Measurements from ENCODE around the gene HMGB1. TPM values are rescaled to one million over a fixed set of nuclear protein-coding genes. Genes with fewer than 3 reads are reported as not detected.
A peak's percentile ranks its signal among the peaks of the same experiment; 100 is the strongest.

Gene HMGB1
- total RNA-seq, 2 donors from 2014 or later = 277 to 445 TPM

- H3K4me1 ChIP-seq = no peaks in the 10 kb centered on the region
- no peak overlapping the region for H3K9ac ChIP-seq (ENCODE audit: low read depth in 2 of 2, low read length in 2 of 2)
- no peaks in the 10 kb centered on the region for H3K27me3 ChIP-seq
- H3K36me3 ChIP-seq = no peaks in the 10 kb centered on the region
- H3K27ac ChIP-seq = no peak overlapping the region
- intact Hi-C loops (cut with DNase I) = no loop called here
- H3K4me3 ChIP-seq = no peak overlapping the region
- DNase-seq = no peak
- no peaks in the 10 kb centered on the region for H3K9me3 ChIP-seq
- no peak for TF ChIP-seq CTCF (IDR thresholded peaks at IDR 0.05)
These were observed 21.3 kb upstream of the HMGB1 start for GRCh38 chr13:30487075-30487470.

- H3K4me1 ChIP-seq = no peaks in the 10 kb centered on the region
- H3K9me3 ChIP-seq = no peaks in the 10 kb centered on the region
- no peak overlapping the region for H3K9ac ChIP-seq (ENCODE audit: low read depth in 2 of 2, low read length in 2 of 2)
- H3K27ac ChIP-seq = no peak overlapping the region
- no peak overlapping the region for H3K4me3 ChIP-seq
- peak; percentile 48 for DNase-seq
- no peaks in the 10 kb centered on the region for H3K36me3 ChIP-seq
- H3K27me3 ChIP-seq = no peaks in the 10 kb centered on the region
- TF ChIP-seq CTCF (IDR thresholded peaks at IDR 0.05) = no peak
- intact Hi-C loops (cut with DNase I) = no loop called here
These were observed 20.7 kb upstream of the HMGB1 start for GRCh38 chr13:30486230-30487074.

GRCh38 chr13:30481241-30481760 lies 15.6 kb upstream of the HMGB1 start:
- Histone ChIP-seq H3K9me3 (no peaks in the 10 kb centered on the region), H3K9ac (ENCODE audit: low read depth in 2 of 2, low read length in 2 of 2) (no peak overlapping the region), H3K4me3 (no peak overlapping the region), H3K36me3 (no peaks in the 10 kb centered on the region), H3K27ac (no peak overlapping the region), H3K4me1 (no peaks in the 10 kb centered on the region), H3K27me3 (no peaks in the 10 kb centered on the region)
- TF ChIP-seq CTCF (IDR thresholded peaks at IDR 0.05) = no peak
- intact Hi-C loops (cut with DNase I) = no loop called here
- no peak for DNase-seq

GRCh38 chr13:30480292-30480950 lies 14.7 kb upstream of the HMGB1 start:
- intact Hi-C loops (cut with DNase I) = no loop called here
- no peak overlapping the region for H3K9ac ChIP-seq (ENCODE audit: low read depth in 2 of 2, low read length in 2 of 2)
- no peak for TF ChIP-seq CTCF (IDR thresholded peaks at IDR 0.05)
- no peak overlapping the region for H3K4me3 ChIP-seq
- H3K27ac ChIP-seq = no peak overlapping the region
- H3K27me3 ChIP-seq = no peaks in the 10 kb centered on the region
- H3K36me3 ChIP-seq = no peaks in the 10 kb centered on the region
- peak; percentile 44 for DNase-seq
- no peaks in the 10 kb centered on the region for H3K9me3 ChIP-seq
- no peaks in the 10 kb centered on the region for H3K4me1 ChIP-seq

- no peaks in the 10 kb centered on the region for H3K36me3 ChIP-seq
- H3K9ac ChIP-seq (ENCODE audit: low read depth in 2 of 2, low read length in 2 of 2) = no peak overlapping the region
- H3K9me3 ChIP-seq = no peaks in the 10 kb centered on the region
- intact Hi-C loops (cut with DNase I) = no loop called here
- DNase-seq = no peak
- no peak overlapping the region for H3K27ac ChIP-seq
- no peak overlapping the region for H3K4me3 ChIP-seq
- no peaks in the 10 kb centered on the region for H3K4me1 ChIP-seq
- no peak for TF ChIP-seq CTCF (IDR thresholded peaks at IDR 0.05)
- no peaks in the 10 kb centered on the region for H3K27me3 ChIP-seq
These were observed 14.1 kb upstream of the HMGB1 start for GRCh38 chr13:30479883-30480219.

All from colonic mucosa (tissue), 4 donors.